Calu3 (cell line): Measurements from ENCODE around the gene TESK2. TPM values are rescaled to one million over a fixed set of nuclear protein-coding genes. Genes with fewer than 3 reads are reported as not detected.

ENCODE experiments used
- Bru-seq: library from RNA; stranded (reverse); fragments of 400-500 nt; gene quantifications from one replicate; lab custom pipeline; 2021; lab: Mats Ljungman, UMichigan
- BruChase-seq, 2 experiments: library from RNA; stranded (reverse); fragments of 400-500 nt; gene quantifications; one replicate each; lab custom pipeline; 2021; lab: Mats Ljungman, UMichigan
- BruUV-seq: library from RNA; stranded (reverse); fragments of 400-500 nt; replicated peaks from 2 replicates; lab custom pipeline; 2021; lab: Mats Ljungman, UMichigan
- CTCF ChIA-PET: fragments of 300-600 bp; sonication (Branson Sonifier 250); formaldehyde crosslinking; loops from one replicate; lab custom pipeline; 2022; ENCODE audit warnings: antibody characterized with exemption; lab: Charles Lee
- DNase-seq: peaks from one replicate; pipeline ENCODE4 v3.0.0; 2022
- H3K27ac Mint-ChIP-seq: one replicate; pipeline ENCODE4 v1.8.0; 2022; ENCODE audit warnings: mixed read lengths; ENCODE audit not compliant: unreplicated experiment
- H3K27me3 Mint-ChIP-seq: one replicate; pipeline ENCODE4 v1.8.0; 2022; ENCODE audit warnings: mixed read lengths; ENCODE audit not compliant: unreplicated experiment
- H3K36me3 Mint-ChIP-seq: one replicate; pipeline ENCODE4 v1.8.0; 2022; ENCODE audit warnings: mild to moderate bottlenecking, moderate library complexity, mixed read lengths; ENCODE audit not compliant: insufficient read depth, unreplicated experiment
- H3K4me1 Mint-ChIP-seq: one replicate; pipeline ENCODE4 v1.8.0; 2022; ENCODE audit warnings: mild to moderate bottlenecking, low read depth, mixed read lengths; ENCODE audit not compliant: unreplicated experiment
- H3K4me3 Mint-ChIP-seq: one replicate; pipeline ENCODE4 v1.8.0; 2022; ENCODE audit warnings: mild to moderate bottlenecking, low read depth, moderate library complexity, mixed read lengths; ENCODE audit not compliant: unreplicated experiment
- H3K9me3 Mint-ChIP-seq: one replicate; pipeline ENCODE4 v1.8.0; 2022; ENCODE audit warnings: low read depth, mixed read lengths; ENCODE audit not compliant: unreplicated experiment
- CTCF ChIP-seq: fragments of 200-600 bp; IDR thresholded peaks from one replicate; pipeline ENCODE4 v1.8.0; 2022; ENCODE audit warnings: antibody characterized with exemption; ENCODE audit not compliant: unreplicated experiment
- intact Hi-C: fragments of 100-400 bp; cut with micrococcal nuclease; formaldehyde crosslinking; loops from one replicate; pipeline ENCODE4 v1.10.0; 2022; ENCODE audit not compliant: unreplicated experiment
- long read RNA-seq: library from polyadenylated mRNA; stranded (forward); transcript quantifications from one replicate; pipeline ENCODE4 v2.0.0, GENCODE V29; 2022
- total RNA-seq: library from RNA; stranded (reverse); gene quantifications from 2 replicates; pipeline ENCODE4 v1.2.3, GENCODE V29; 2022

Gene TESK2, protein sequence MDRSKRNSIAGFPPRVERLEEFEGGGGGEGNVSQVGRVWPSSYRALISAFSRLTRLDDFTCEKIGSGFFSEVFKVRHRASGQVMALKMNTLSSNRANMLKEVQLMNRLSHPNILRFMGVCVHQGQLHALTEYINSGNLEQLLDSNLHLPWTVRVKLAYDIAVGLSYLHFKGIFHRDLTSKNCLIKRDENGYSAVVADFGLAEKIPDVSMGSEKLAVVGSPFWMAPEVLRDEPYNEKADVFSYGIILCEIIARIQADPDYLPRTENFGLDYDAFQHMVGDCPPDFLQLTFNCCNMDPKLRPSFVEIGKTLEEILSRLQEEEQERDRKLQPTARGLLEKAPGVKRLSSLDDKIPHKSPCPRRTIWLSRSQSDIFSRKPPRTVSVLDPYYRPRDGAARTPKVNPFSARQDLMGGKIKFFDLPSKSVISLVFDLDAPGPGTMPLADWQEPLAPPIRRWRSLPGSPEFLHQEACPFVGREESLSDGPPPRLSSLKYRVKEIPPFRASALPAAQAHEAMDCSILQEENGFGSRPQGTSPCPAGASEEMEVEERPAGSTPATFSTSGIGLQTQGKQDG
- total RNA-seq (1.8 and 2.3 TPM in 2 replicates), Bru-seq, nascent RNA (percentile 40 among the genes with signal in this experiment), BruChase-seq, experiment 1, labeled RNA remaining after a 6-hour chase (percentile 31 among the genes with signal in this experiment), BruChase-seq, experiment 2, labeled RNA remaining after a 2-hour chase (percentile 37 among the genes with signal in this experiment)
- long read RNA-seq = 0 reads

DNA sequence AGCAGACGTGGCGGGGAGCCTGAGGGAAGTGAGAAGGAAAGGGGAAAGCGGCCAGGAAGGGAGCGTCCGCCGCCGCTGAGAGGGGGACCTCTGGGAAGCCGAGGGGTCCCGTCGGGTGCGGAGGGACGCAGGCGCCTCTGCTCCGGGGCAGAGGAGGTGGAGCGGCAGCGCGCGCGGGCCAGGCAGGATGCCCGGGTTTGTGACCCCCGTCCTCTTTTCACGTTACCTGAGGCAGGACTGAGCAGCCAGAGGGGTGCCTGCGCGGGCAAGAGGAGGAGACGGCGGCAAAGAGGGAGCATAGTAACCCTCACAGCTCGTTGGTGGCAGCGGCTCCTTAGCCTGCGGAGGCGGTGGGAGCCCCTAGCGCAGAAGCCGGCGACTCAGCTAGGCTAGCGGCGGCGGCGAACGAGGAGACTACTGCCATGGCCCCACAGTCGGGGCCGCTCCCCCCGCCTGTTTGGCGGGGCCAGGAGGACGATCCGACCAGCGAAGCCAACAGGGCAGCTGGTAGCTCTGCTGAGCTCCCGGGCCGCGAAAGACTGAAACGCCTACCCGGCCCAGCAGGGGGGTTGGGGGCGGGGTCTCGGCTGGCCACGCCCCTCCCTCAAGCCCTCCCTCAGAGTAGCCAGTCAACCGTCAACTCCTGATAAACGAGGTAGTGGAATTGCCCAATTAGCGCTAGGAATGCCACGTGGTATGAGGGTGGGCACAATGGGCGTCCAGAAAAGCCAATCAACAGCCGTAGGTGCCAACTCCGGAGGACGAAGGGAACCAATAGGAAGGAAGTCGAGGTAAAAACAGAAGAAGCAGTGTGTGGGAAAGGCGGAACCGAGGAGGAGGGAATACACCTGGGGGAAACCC, at the start of gene TESK2:
TSS of gene TESK2 (minus strand) at position 538 of the 861 bp plus-strand sequence. CDS start 33,378 bp downstream, outside the sequence.
- no peak within 1 kb of the TSS for H3K4me3 Mint-ChIP-seq
- TF ChIP-seq CTCF = no peak
- H3K9me3 Mint-ChIP-seq = no peaks in the 10 kb centered on the region
- CTCF ChIA-PET = interaction anchor here (0.6 to 1.7 kb wide), 8 partner anchors 12 to 477 kb away, joined by 3 to 11 read pairs (median 4); partner anchors contain the start of genes AKR1A1, MUTYH, TOE1 and UROD
- H3K27ac Mint-ChIP-seq = no peak within 1 kb of the TSS
- no peaks in the 10 kb centered on the region for H3K27me3 Mint-ChIP-seq
- DNase-seq = peak; percentile 98
- BruUV-seq = no TSS peak
- H3K36me3 Mint-ChIP-seq = no peaks in the 10 kb centered on the region
- intact Hi-C loops = loop anchor here (5.0 kb wide), 1 partner anchor 479 kb away; the partner anchor contains the start of genes HECTD3 and UROD
- no peaks in the 10 kb centered on the region for H3K4me1 Mint-ChIP-seq

DNA sequence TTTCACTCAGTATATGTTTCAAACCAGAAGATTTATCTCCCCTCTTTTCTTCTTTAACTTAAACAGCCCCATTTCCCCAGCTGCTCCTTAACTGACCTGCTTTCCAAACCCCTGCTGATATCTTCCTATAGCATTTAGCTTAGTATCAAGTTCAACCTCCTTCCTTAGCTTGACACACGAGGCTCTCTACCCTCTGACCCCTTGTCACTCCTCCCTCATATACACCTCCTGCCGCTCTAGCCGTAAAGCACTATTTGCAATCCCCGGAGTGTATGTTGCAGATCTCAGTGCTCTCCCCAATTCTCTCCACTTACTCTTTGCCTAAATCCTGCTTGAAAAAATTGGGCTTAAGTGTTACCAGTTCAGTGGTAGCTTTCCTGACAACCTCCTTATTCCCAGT, 45.9 kb upstream of the TESK2 start:
- Mint-ChIP-seq H3K27ac (no peak overlapping the region), H3K4me3 (no peak overlapping the region), H3K27me3 (no peaks in the 10 kb centered on the region), H3K36me3 (no peaks in the 10 kb centered on the region), H3K4me1 (no peaks in the 10 kb centered on the region), H3K9me3 (no peaks in the 10 kb centered on the region)
- no TSS peak for BruUV-seq
- CTCF ChIA-PET = interaction anchor here (0.6 kb wide), 1 partner anchor 166 kb away, joined by 4 read pairs; no protein-coding TSS in a partner anchor
- TF ChIP-seq CTCF = no peak
- intact Hi-C loops = no loop called here
- DNase-seq = no peak

DNA sequence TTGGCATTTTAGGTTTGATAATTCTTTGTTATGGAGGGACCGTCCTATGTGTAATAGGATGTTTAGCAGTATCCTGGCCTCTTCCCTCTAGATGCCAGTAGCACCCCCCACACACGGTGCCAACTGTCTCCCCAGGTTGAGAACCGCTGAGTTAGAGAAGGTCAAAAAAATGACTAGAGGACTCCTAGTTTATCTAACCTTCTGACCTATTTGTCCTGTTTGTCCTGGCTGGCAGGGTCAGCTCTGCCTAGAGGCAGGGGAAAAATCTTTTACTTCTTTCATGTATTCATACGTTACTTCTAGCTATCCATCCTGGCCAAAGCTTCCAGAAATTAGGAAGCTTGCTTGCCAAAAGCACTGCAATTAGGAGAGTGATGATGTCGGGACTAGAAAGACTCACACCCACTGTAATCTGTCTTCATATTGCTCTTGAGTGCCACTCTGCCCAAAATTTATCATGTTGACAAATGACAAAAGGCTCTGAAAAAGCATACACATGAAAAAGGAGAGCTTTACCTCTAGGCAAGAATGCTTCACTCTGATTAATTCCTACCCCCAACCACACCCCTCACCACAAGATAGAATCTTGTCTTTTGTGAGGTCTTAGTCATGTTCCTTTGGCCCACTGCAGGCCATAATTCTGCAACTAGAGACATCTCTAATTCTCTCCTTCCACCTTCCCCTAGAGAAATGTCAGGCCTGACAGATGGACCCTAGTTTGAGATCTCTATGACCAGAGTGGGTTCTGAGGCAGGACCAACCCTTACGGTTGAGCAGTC, 45.2 kb upstream of the TESK2 start:
- Mint-ChIP-seq H3K36me3 (no peaks in the 10 kb centered on the region), H3K4me1 (no peaks in the 10 kb centered on the region), H3K4me3 (no peak overlapping the region), H3K9me3 (no peaks in the 10 kb centered on the region), H3K27ac (no peak overlapping the region), H3K27me3 (no peaks in the 10 kb centered on the region)
- no peak for TF ChIP-seq CTCF
- no peak for DNase-seq
- no TSS peak for BruUV-seq
- CTCF ChIA-PET = interaction anchor here (0.6 kb wide), 1 partner anchor 213 kb away, joined by 7 read pairs; no protein-coding TSS in a partner anchor
- intact Hi-C loops = no loop called here
